Measurements from ENCODE around the gene VILL. TPM values are rescaled to one million over a fixed set of nuclear protein-coding genes. Genes with fewer than 3 reads are reported as not detected.
"Not testable (repeated sequence)": the region's sequence is repeated elsewhere in the genome, so short reads cannot be mapped to it uniquely, and the experiment has no call there.

Gene VILL
- total RNA-seq, 1 donor from 2014 or later: 4.9 TPM

- no peaks in the 10 kb centered on the region for H3K36me3 Mint-ChIP-seq (ENCODE audit: low read depth)
- no peaks in the 10 kb centered on the region for H3K4me1 Mint-ChIP-seq
- no peaks in the 10 kb centered on the region for H3K9me3 Mint-ChIP-seq
- peaks cover 4% of the 10 kb centered on the region for H3K27me3 Mint-ChIP-seq (ENCODE audit: low read depth)
- no peak for DNase-seq (ENCODE audit: low read depth, low spot score)
- H3K27ac Mint-ChIP-seq (ENCODE audit: unreplicated experiment): no peak overlapping the region
- no peak overlapping the region for H3K4me3 Mint-ChIP-seq
- TF ChIP-seq, protein P1, sequence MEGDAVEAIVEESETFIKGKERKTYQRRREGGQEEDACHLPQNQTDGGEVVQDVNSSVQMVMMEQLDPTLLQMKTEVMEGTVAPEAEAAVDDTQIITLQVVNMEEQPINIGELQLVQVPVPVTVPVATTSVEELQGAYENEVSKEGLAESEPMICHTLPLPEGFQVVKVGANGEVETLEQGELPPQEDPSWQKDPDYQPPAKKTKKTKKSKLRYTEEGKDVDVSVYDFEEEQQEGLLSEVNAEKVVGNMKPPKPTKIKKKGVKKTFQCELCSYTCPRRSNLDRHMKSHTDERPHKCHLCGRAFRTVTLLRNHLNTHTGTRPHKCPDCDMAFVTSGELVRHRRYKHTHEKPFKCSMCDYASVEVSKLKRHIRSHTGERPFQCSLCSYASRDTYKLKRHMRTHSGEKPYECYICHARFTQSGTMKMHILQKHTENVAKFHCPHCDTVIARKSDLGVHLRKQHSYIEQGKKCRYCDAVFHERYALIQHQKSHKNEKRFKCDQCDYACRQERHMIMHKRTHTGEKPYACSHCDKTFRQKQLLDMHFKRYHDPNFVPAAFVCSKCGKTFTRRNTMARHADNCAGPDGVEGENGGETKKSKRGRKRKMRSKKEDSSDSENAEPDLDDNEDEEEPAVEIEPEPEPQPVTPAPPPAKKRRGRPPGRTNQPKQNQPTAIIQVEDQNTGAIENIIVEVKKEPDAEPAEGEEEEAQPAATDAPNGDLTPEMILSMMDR (conservative IDR thresholded peaks at IDR 0.05): no peak
Measured at GRCh38 chr3:37987751-37988179, 2.8 kb upstream of the VILL start.

- DNase-seq (ENCODE audit: low read depth, low spot score); H3K4me1 Mint-ChIP-seq; H3K36me3 Mint-ChIP-seq (ENCODE audit: low read depth); H3K4me3 Mint-ChIP-seq; H3K9me3 Mint-ChIP-seq; H3K27ac Mint-ChIP-seq (ENCODE audit: unreplicated experiment); H3K27me3 Mint-ChIP-seq (ENCODE audit: low read depth): not testable (repeated sequence)
Measured at GRCh38 chr3:37988376-37988775, 2.2 kb upstream of the VILL start.

DNA sequence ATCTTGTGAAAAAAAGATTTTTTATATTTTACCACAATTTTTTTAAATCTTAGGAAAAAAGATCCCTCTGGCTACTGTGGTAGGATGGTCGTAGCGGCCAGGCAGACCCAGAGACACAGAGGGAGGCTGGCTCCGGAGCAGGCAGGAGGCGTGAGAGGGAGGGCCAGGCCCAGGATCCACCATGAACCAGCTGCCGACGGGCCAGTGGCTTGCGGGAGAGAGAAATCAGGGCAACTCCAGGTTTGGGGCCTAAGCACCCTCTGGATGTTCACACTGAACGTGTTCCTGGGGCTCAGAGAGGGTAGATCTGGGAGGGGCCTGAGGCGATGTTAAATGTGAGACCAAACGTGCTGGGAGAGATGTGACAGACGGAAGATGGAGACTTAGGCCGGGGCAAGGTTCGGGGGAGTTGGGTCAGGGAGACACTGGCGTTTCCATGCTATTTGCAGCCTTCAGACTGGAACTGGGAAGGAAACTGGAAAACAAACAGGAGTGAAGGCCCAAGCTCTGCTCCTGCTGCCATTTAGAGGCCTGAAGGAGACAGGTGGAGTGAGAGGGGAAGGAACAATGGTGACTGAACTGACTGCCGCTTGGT, 1.6 kb upstream of the VILL start:
- H3K4me3 Mint-ChIP-seq: no peak overlapping the region
- H3K36me3 Mint-ChIP-seq (ENCODE audit: low read depth): no peaks in the 10 kb centered on the region
- no peaks in the 10 kb centered on the region for H3K9me3 Mint-ChIP-seq
- no peak overlapping the region for H3K27ac Mint-ChIP-seq (ENCODE audit: unreplicated experiment)
- peaks cover 7% of the 10 kb centered on the region for H3K4me1 Mint-ChIP-seq
- no peak for DNase-seq (ENCODE audit: low read depth, low spot score)
- TF ChIP-seq, protein P1 (conservative IDR thresholded peaks at IDR 0.05): no peak
- H3K27me3 Mint-ChIP-seq (ENCODE audit: low read depth): peaks cover 4% of the 10 kb centered on the region

DNA sequence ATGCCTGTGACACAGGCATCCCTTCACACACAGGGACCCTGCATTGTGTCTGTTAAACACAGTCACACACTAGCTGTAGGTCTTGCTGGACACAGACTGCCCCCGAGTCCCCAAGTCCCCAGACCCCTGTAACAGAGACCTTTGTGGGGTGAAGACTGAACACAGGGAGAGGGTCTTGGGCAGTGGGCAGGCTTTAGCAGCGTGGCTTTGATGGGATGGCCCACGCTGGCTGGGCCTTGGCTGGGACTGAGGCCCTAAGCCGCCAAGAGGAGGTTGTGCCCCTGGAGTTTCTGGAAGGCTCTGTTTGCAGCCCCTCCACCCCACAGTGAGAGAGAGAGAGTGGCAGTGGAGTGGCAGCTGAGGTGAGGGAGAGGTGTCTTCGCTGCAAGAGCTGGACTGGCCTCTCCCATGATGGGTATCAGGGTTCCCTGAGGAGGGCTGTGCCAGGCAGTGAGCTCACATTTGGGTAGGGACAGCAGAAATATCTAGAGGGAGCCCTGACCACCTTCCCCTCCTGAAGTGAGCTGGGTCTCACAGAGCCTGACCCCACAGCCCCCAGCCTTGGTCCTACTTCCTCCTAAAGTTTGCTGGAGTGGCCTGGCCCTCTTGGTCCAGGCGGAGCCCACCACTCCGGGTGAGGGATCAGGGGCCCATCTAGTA, 635 bp upstream of the VILL start:
- Mint-ChIP-seq H3K4me1 (peaks cover 17% of the 10 kb centered on the region), H3K36me3 (ENCODE audit: low read depth) (no peaks in the 10 kb centered on the region), H3K9me3 (no peaks in the 10 kb centered on the region), H3K4me3 (no peak overlapping the region), H3K27me3 (ENCODE audit: low read depth) (peaks cover 4% of the 10 kb centered on the region), H3K27ac (ENCODE audit: unreplicated experiment) (no peak overlapping the region)
- DNase-seq (ENCODE audit: low read depth, low spot score): no peak
- TF ChIP-seq, protein P1 (conservative IDR thresholded peaks at IDR 0.05): no peak

GRCh38 chr3:37991109-37991508, 523 bp downstream of the VILL start:
- TF ChIP-seq, protein P1 (conservative IDR thresholded peaks at IDR 0.05): no peak
- Mint-ChIP-seq H3K9me3 (no peaks in the 10 kb centered on the region), H3K4me1 (peaks cover 23% of the 10 kb centered on the region), H3K27ac (ENCODE audit: unreplicated experiment) (no peak overlapping the region), H3K36me3 (ENCODE audit: low read depth) (no peaks in the 10 kb centered on the region), H3K4me3 (no peak overlapping the region), H3K27me3 (ENCODE audit: low read depth) (peaks cover 4% of the 10 kb centered on the region)
- no peak for DNase-seq (ENCODE audit: low read depth, low spot score)

DNA sequence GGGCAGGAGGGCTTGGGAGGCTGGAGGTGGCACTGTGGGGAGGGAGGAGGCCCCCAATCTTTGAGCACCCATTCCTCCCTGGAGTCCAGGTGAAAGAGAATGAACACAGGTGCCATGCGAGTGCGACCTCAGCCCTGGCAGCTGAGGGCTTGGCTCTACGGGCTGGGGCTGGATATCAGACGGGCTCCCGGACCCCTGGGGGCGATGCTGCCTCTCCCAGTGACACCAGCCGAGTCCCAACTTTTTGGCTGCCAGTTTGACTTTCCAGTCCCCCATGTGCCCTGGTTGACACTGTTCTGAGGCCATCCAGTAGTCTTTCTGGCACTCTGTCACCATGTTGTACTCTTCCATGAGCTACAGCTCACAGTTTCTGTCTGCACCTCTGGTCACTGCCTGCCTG, 1.2 kb downstream of the VILL start:
- Mint-ChIP-seq H3K27me3 (ENCODE audit: low read depth) (peaks cover 4% of the 10 kb centered on the region), H3K9me3 (no peaks in the 10 kb centered on the region), H3K4me3 (no peak overlapping the region), H3K4me1 (peaks cover 26% of the 10 kb centered on the region), H3K27ac (ENCODE audit: unreplicated experiment) (no peak overlapping the region), H3K36me3 (ENCODE audit: low read depth) (no peaks in the 10 kb centered on the region)
- DNase-seq (ENCODE audit: low read depth, low spot score): no peak
- TF ChIP-seq, protein P1 (conservative IDR thresholded peaks at IDR 0.05): no peak
